Endothelial cell of umbilical vein (primary cell): Measurements from ENCODE around the gene ARHGEF16. TPM values are rescaled to one million over a fixed set of nuclear protein-coding genes. Genes with fewer than 3 reads are reported as not detected.

Source experiments
- BruUV-seq: library from RNA; stranded (reverse); fragments of 400-500 nt; replicated peaks from 2 replicates; lab custom pipeline; 2021; lab: Mats Ljungman, UMichigan
- CTCF ChIA-PET: fragments of 300-600, 350-600 bp; sonication (Branson Sonifier 250); formaldehyde crosslinking; loops from one replicate; lab custom pipeline; 2021; ENCODE audit warnings: antibody characterized with exemption, inconsistent platforms; lab: Charles Lee
- POLR2A ChIA-PET: fragments of 300-600, 350-600 bp; sonication (Branson Sonifier 250); formaldehyde crosslinking; loops from one replicate; lab custom pipeline; 2021; ENCODE audit warnings: antibody characterized with exemption, inconsistent platforms; lab: Charles Lee
- DNase-seq: peaks from one replicate; pipeline ENCODE4 v3.0.0-alpha.2; 2011; ENCODE audit warnings: low read depth, low spot score
- FAIRE-seq: peaks from 2 replicates; lab custom pipeline; 2011; peaks lifted over from hg19 to GRCh38; lab: Jason Lieb, UNC
- H2AFZ ChIP-seq: 2 replicates; pipeline ENCODE4 v1.6.0; 2012; ENCODE audit warnings: low read depth, low read length, control low read depth, inconsistent platforms
- H3K27ac ChIP-seq: 2 replicates; pipeline ENCODE4 v1.5.1; 2011; ENCODE audit warnings: low read depth, mild to moderate bottlenecking, control low read depth, low read length, moderate library complexity; ENCODE audit not compliant: insufficient read depth
- H3K27me3 ChIP-seq, 2 experiments: 2 replicates each; pipeline versions ENCODE4 v1.6.0 to v1.6.1; 2011; ENCODE audit warnings: low read length in 2 of 2, mixed read lengths in 1 of 2; ENCODE audit not compliant: control insufficient read depth in 2 of 2, insufficient read depth in 2 of 2
- H3K36me3 ChIP-seq, 2 experiments: 2 replicates in 1 of 2; 3 replicates in 1 of 2; pipeline ENCODE4 v1.5.1; 2011; ENCODE audit warnings: low read length in 2 of 2, mild to moderate bottlenecking in 1 of 2, moderate library complexity in 1 of 2; ENCODE audit not compliant: control insufficient read depth in 2 of 2, insufficient read depth in 2 of 2; ENCODE audit errors: extremely low read depth in 1 of 2
- H3K4me1 ChIP-seq: 3 replicates; pipeline ENCODE4 v1.5.1; 2011; ENCODE audit warnings: mild to moderate bottlenecking, low read length; ENCODE audit not compliant: control insufficient read depth, insufficient read depth; ENCODE audit errors: extremely low read depth
- H3K4me2 ChIP-seq: 2 replicates; pipeline ENCODE4 v1.6.1; 2011; ENCODE audit warnings: low read length, control low read depth, mixed read lengths; ENCODE audit not compliant: insufficient read depth
- H3K4me3 ChIP-seq, 3 experiments: fragments of 200-600 bp in 1 of 3; sonication (generic), shearing (Covaris generic) in 1 of 3; replicated peaks in 1 of 3; 2 replicates each; pipeline ENCODE4 v1.5.1; 2011 to 2016; ENCODE audit warnings: control low read depth in 3 of 3, low read length in 3 of 3, mild to moderate bottlenecking in 2 of 3, inconsistent platforms in 1 of 3, low read depth in 1 of 3, moderate library complexity in 1 of 3; ENCODE audit not compliant: insufficient read depth in 1 of 3
- H3K79me2 ChIP-seq: 2 replicates; pipeline ENCODE4 v1.6.0; 2012; ENCODE audit warnings: low read length, inconsistent platforms; ENCODE audit not compliant: control insufficient read depth, insufficient read depth
- H3K9ac ChIP-seq: replicated peaks from 2 replicates; pipeline ENCODE3; 2011; ENCODE audit warnings: low read length, control low read depth; ENCODE audit not compliant: insufficient read depth; ENCODE audit errors: extremely low read depth
- H3K9me1 ChIP-seq: replicated peaks from 3 replicates; pipeline ENCODE4 v1.6.0; 2011; ENCODE audit warnings: mild to moderate bottlenecking, low read length; ENCODE audit not compliant: control insufficient read depth, insufficient read depth; ENCODE audit errors: extremely low read depth
- H3K9me3 ChIP-seq: replicated peaks from 2 replicates; pipeline ENCODE4 v1.5.1; 2012; ENCODE audit warnings: low read length, inconsistent platforms; ENCODE audit not compliant: control insufficient read depth, insufficient read depth
- H4K20me1 ChIP-seq: replicated peaks from 2 replicates; pipeline ENCODE3; 2011; ENCODE audit warnings: mild to moderate bottlenecking, low read length; ENCODE audit not compliant: control insufficient read depth, insufficient read depth; ENCODE audit errors: extremely low read depth
- CTCF ChIP-seq, 2 donors: IDR thresholded peaks; 1 replicate in 1 of 2; 2 replicates in 1 of 2; pipeline ENCODE4 v1.5.1; 2011; ENCODE audit warnings: low read length in 2 of 2, mild to moderate bottlenecking in 2 of 2, moderate library complexity in 2 of 2, control low read depth in 1 of 2, inconsistent platforms in 1 of 2, low read depth in 1 of 2; ENCODE audit not compliant: insufficient read depth in 1 of 2; ENCODE audit errors: extremely low read depth in 1 of 2
- EZH2 ChIP-seq: IDR thresholded peaks from 2 replicates; pipeline ENCODE4 v1.6.1; 2012; ENCODE audit warnings: borderline replicate concordance, low read depth, mild to moderate bottlenecking, moderate library complexity, low read length, inconsistent platforms; ENCODE audit not compliant: severe bottlenecking
- FOS ChIP-seq: IDR thresholded peaks from 2 replicates; pipeline ENCODE4 v1.6.1; 2011; ENCODE audit warnings: mild to moderate bottlenecking, low read length, moderate library complexity, borderline replicate concordance; ENCODE audit not compliant: insufficient read depth
- GATA2 ChIP-seq: IDR thresholded peaks from 2 replicates; pipeline ENCODE4 v1.7.0; 2011; ENCODE audit warnings: low read depth, mild to moderate bottlenecking, moderate library complexity, mixed read lengths, low read length; ENCODE audit not compliant: insufficient read length, insufficient read depth
- JUN ChIP-seq: IDR thresholded peaks from 2 replicates; pipeline ENCODE4 v1.6.1; 2011; ENCODE audit warnings: borderline replicate concordance, low read depth; ENCODE audit not compliant: insufficient read length, insufficient read depth
- MAX ChIP-seq: IDR thresholded peaks from 2 replicates; pipeline ENCODE4 v1.6.1; 2011; ENCODE audit not compliant: insufficient read depth, insufficient read length
- MYC ChIP-seq: IDR thresholded peaks from one replicate; pipeline ENCODE4 v1.6.1; 2011; ENCODE audit warnings: mild to moderate bottlenecking, low read depth, low read length
- POLR2A ChIP-seq: IDR thresholded peaks from 2 replicates; pipeline ENCODE4 v1.6.1; 2012; ENCODE audit warnings: low read depth, mild to moderate bottlenecking, control low read depth, low read length
- POLR2AphosphoS5 ChIP-seq: IDR thresholded peaks from 2 replicates; pipeline ENCODE4 v1.6.1; 2012; ENCODE audit warnings: low read depth, mild to moderate bottlenecking, control low read depth, low read length, moderate library complexity; ENCODE audit not compliant: insufficient read depth
- dilution Hi-C: fragments of 300-500 bp; cut with MboI; formaldehyde crosslinking; loops from one replicate; pipeline ENCODE4 v1.15.0; 2019; ENCODE audit warnings: low sequenced_read_pairs; ENCODE audit not compliant: extremely low pct_ligation_motif_present
- intact Hi-C: fragments of 100-400 bp; cut with micrococcal nuclease; formaldehyde crosslinking; loops from one replicate; pipeline ENCODE4 v1.10.0; 2022
- polyA plus RNA-seq, 4 experiments: library from polyadenylated mRNA; depleted of rRNA in 3 of 4; stranded (reverse) in 3 of 4; unstranded in 1 of 4; fragments of >200 nt; gene quantifications; 2 replicates each; pipeline versions ENCODE4 v1.2.1 to v1.2.3, GENCODE V29; 2011 to 2012; ENCODE audit warnings: missing spikeins in 1 of 4
- total RNA-seq: library from RNA; stranded (reverse); gene quantifications from 2 replicates; pipeline ENCODE4 v1.2.3, GENCODE V29; 2021

The ARHGEF16 gene
- total and polyA plus RNA-seq, 2 donors (not counting 3 experiments of a cell fraction or from before 2014, with no cell fraction given), result 0.52 to 1.3 TPM

- Histone ChIP-seq H3K9me1 (no peaks in the 10 kb centered on the region), H3K4me2 (no peak overlapping the region), H3K9ac (no peak overlapping the region), H3K27ac (no peak overlapping the region), H3K4me3 (no peak overlapping the region), H3K36me3 (no peaks in the 10 kb centered on the region), H3K27me3 (no peaks in the 10 kb centered on the region), H3K4me1 (no peaks in the 10 kb centered on the region), H3K79me2 (no peaks in the 10 kb centered on the region), H4K20me1 (no peaks in the 10 kb centered on the region), H2AFZ (no peak overlapping the region), H3K9me3 (no peaks in the 10 kb centered on the region)
- dilution Hi-C loops, result no loop called here
- ChIA-PET CTCF (interaction anchor here (2.3 to 2.9 kb wide), 2 partner anchors 12 to 13 kb away, joined by 8 to 17 read pairs; no protein-coding TSS in a partner anchor), POLR2A (no interaction called here)
- no peak for FAIRE-seq
- no peak for DNase-seq
- BruUV-seq, result no TSS peak
- intact Hi-C loops, result no loop called here
- TF ChIP-seq GATA2, result no peak
- no peak for TF ChIP-seq POLR2A
- TF ChIP-seq MYC, result no peak
- TF ChIP-seq FOS, result no peak
- no peak for TF ChIP-seq MAX
- TF ChIP-seq EZH2, result no peak
- no peak for TF ChIP-seq CTCF (IDR thresholded peaks at IDR 0.05; ENCODE audit: extremely low read depth in 1 of 2, insufficient read depth in 1 of 2, low read depth in 1 of 2, low read length in 2 of 2)
- TF ChIP-seq POLR2AphosphoS5, result no peak
- TF ChIP-seq JUN, result no peak
Observed at GRCh38 chr1:3465091-3465934, 10.8 kb downstream of the ARHGEF16 start.
